Esophagus (tissue), 2 donors: ENCODE measurements around the gene MYO7B. TPM values are rescaled to one million over a fixed set of nuclear protein-coding genes. Genes with fewer than 3 reads are reported as not detected.

Source experiments
- H3K27ac ChIP-seq, 2 donors: one replicate each; pipeline ENCODE4 v1.5.1; 2013; ENCODE audit warnings: low read depth in 2 of 2, mild to moderate bottlenecking in 2 of 2, inconsistent platforms in 1 of 2, low read length in 1 of 2, moderate library complexity in 1 of 2
- H3K27me3 ChIP-seq, 2 donors: one replicate each; pipeline ENCODE4 v1.6.1; 2013; ENCODE audit warnings: low read length in 2 of 2, control low read depth in 1 of 2, mild to moderate bottlenecking in 1 of 2; ENCODE audit not compliant: insufficient read depth in 2 of 2, control insufficient read depth in 1 of 2
- H3K36me3 ChIP-seq, 2 donors: one replicate each; pipeline ENCODE4 v1.6.1; 2013; ENCODE audit warnings: low read length in 1 of 2; ENCODE audit not compliant: control insufficient read depth in 2 of 2, insufficient read depth in 2 of 2
- H3K4me1 ChIP-seq, 2 donors: one replicate each; pipeline ENCODE4 v1.6.1; 2013; ENCODE audit warnings: low read length in 1 of 2; ENCODE audit not compliant: control insufficient read depth in 2 of 2, insufficient read depth in 2 of 2
- H3K4me3 ChIP-seq, 2 donors: one replicate each; pipeline ENCODE4 v1.5.1; 2013; ENCODE audit warnings: low read length in 2 of 2, mild to moderate bottlenecking in 2 of 2, low read depth in 1 of 2, moderate library complexity in 1 of 2
- H3K9me3 ChIP-seq, 2 donors: one replicate each; pipeline ENCODE4 v1.6.1; 2013; ENCODE audit warnings: mild to moderate bottlenecking in 2 of 2, low read depth in 1 of 2, low read length in 1 of 2, moderate library complexity in 1 of 2; ENCODE audit not compliant: control insufficient read depth in 2 of 2, insufficient read depth in 1 of 2
- WGBS, 2 donors: extraction: QIAGEN DNeasy Blood & Tissue Kit; methylation state at CpG; one replicate each; pipeline ENCODE4 v1.1.7; 2013; 5-methylcytosine and 5-hydroxymethylcytosine counted together
- polyA plus RNA-seq, 2 donors: library from polyadenylated mRNA; stranded (reverse); fragments of 200-250 nt; gene quantifications; one replicate each; pipeline ENCODE4 v1.2.3, GENCODE V29; 2013
- donor health status: healthy with polysubstance abuse.
- donor health status: Bipolar disorder and iron deficiency.

Gene MYO7B
- polyA plus RNA-seq, 2 donors: 0.09 to 0.20 TPM

DNA sequence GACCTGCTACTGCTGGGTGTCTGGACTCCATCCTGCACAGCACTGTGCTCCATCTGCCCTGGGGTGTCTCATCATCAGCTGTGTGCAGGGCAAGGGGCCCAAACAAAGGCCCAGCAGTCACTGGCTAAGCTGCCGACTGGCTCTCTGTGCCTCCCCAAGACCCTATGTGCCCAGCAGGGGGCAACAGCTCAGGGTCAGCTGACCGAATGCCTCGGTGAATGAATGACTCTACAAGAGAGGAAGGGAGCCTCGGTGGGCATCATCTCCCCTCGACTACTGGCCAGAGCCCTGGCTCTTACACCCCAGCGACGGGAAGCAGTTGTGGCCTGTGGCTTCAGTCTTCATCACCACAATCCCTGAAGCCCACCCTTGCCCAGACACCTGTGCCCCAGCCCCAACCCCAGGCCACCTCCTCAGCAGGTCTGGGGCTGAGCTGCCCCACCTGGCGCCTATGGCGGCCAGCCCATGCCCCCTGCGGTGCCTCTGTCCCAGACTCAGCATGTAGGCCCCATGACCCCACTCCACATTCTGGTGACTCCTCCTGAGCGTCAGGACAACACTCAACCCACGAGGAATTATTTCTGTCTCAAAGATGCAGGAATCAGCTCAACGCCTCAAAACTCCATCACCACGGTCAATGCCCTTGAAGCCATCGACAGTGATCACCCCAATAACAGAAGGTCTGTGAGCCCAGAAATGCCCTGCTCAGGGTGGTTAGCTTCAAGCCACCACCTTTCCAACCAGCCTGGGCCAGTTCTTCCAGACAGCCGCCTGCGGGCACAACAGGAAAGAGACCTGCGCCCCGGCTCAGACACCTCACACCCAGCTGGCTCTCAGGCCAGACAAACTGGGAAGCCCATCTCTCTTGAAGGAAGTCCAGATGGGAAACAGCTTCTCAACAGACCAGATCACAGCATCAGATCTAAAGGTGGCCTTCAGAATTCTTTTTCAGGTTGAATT is 108.9 kb downstream of the MYO7B start:
- Histone ChIP-seq H3K27me3 (no peaks in the 10 kb centered on the region), H3K27ac (no peak overlapping the region), H3K4me3 (no peak overlapping the region), H3K9me3 (no peaks in the 10 kb centered on the region), H3K4me1 (peaks cover under 1 to 26% of the 10 kb centered on the region in 2 donors), H3K36me3 (no peaks in the 10 kb centered on the region)
- 82% methylated on average over 19 of the region's 19 CpGs for WGBS, 2 donors

DNA sequence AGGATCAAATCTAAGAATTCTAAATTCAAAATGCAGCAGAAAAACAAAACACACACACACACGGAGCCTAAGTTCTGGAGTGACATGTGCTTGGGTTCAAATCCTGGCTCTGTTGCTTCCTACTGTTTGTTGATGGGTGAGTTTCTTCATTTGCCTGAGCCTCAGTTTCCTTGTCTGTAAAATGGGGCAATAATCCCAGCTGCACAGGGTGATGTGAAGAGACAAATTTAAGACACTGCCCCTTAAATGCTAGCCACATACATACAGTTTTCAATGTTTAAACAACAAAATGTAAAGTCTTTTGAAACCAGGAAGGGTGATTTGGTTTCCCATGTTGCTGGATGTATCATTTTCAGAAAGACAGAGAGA is 109.5 kb downstream of the MYO7B start:
- Histone ChIP-seq H3K9me3 (no peaks in the 10 kb centered on the region), H3K4me1 (peaks cover 0 to 20% of the 10 kb centered on the region in 2 donors), H3K36me3 (no peaks in the 10 kb centered on the region), H3K27me3 (no peaks in the 10 kb centered on the region), H3K27ac (no peak overlapping the region), H3K4me3 (no peak overlapping the region)
- 69 to 84% methylated on average over 1 of the region's 1 CpG for WGBS, 2 donors

DNA sequence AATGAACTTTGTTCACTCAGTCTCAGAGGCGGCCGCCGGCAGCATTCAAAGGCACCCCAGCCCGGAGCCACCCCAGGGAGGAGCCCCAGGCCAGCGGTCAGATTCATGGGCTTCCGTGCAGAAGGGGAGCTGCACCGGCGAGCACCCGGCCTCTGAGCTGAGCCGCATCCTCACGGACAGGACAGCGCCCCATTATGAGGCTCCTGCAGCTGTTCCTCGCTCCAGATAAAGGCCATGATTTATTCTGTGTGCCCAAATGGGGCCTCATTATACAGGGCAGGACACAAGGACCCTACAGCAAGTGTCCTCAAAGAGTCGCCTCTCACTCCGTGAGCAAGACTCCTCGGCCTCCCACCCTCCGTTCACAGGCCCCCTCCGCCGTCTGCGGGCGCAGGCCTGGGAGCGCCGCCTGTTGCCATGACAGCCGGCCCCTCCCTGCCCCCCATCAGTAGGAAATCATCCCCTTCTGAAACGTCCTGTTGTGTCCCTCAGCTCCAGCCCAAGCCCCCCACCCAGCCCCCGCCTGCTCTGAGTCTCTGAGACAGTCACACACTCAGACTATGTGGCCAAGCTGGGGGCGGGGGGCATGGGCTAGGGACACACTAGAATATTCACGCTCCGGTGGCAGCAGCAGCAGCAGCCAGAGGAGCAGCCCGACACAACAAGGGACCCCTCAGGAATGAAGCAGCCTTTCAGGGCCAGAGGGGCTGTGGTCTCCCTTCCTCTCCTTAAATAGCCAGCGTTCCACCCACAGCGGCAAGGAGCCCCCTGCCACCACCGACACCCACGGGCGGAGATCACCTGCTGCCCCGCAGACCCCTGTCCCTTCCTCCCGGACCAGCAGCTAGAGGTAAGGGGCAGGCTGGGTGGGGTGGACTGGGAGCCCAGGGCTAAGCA is 110.2 kb downstream of the MYO7B start, which contains the start of gene GPR17:
GPR17 (plus strand) TSS at position 759 of the 897 bp plus-strand sequence. CDS start 4,583 bp downstream, outside the sequence.
- Histone ChIP-seq H3K27me3 (no peaks in the 10 kb centered on the region), H3K9me3 (no peaks in the 10 kb centered on the region), H3K27ac (peak within 1 kb of the TSS in 1 of 2 donors; percentile 11), H3K36me3 (no peaks in the 10 kb centered on the region), H3K4me3 (no peak within 1 kb of the TSS), H3K4me1 (peaks cover 0 to 17% of the 10 kb centered on the region in 2 donors)
- WGBS, 2 donors: 73 to 82% methylated on average over 37 of the region's 37 CpGs

DNA sequence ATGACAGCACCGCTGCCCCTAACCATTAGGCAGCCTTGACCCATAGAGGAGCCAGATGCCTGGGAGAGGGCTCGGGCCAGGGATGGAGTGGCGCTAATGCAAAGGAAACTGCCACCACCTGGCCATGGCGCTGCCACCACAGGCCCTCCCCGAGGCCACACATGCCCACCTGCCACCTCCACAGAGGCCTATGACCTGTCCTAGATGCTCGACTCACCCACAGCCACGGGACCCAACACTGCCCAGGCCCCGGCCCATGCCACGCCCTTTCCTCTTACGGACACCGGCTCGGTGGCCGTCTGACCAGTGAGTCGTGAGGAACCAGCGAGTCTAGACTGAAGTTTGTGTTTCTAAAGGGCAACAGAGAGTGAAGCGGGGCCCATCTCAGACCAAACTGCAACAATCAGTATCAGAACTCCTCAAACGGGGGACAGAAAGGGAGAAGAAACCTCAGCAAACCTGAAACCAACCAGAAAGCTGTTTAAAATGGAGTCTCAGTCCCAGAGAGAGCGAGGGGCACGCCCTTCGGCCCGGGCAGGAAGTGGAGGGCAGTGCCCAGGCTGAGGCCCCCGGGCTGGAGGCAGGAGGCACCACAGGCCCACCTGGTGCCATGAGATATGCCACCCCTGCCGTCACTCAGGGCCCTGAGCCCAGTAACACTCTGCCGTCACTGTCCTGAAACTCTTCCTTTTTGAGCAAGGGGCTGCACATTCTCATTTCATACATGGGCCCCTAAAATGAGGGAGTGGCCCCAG is 111.2 kb downstream of the MYO7B start:
- Histone ChIP-seq H3K4me1 (peaks cover 0 to 23% of the 10 kb centered on the region in 2 donors), H3K36me3 (no peaks in the 10 kb centered on the region), H3K9me3 (no peaks in the 10 kb centered on the region), H3K27me3 (no peaks in the 10 kb centered on the region), H3K4me3 (no peak overlapping the region), H3K27ac (peak overlapping the region in 1 of 2 donors; percentile 11)
- 65 to 72% methylated on average over 22 to 24 of the region's 24 CpGs for WGBS, 2 donors

DNA sequence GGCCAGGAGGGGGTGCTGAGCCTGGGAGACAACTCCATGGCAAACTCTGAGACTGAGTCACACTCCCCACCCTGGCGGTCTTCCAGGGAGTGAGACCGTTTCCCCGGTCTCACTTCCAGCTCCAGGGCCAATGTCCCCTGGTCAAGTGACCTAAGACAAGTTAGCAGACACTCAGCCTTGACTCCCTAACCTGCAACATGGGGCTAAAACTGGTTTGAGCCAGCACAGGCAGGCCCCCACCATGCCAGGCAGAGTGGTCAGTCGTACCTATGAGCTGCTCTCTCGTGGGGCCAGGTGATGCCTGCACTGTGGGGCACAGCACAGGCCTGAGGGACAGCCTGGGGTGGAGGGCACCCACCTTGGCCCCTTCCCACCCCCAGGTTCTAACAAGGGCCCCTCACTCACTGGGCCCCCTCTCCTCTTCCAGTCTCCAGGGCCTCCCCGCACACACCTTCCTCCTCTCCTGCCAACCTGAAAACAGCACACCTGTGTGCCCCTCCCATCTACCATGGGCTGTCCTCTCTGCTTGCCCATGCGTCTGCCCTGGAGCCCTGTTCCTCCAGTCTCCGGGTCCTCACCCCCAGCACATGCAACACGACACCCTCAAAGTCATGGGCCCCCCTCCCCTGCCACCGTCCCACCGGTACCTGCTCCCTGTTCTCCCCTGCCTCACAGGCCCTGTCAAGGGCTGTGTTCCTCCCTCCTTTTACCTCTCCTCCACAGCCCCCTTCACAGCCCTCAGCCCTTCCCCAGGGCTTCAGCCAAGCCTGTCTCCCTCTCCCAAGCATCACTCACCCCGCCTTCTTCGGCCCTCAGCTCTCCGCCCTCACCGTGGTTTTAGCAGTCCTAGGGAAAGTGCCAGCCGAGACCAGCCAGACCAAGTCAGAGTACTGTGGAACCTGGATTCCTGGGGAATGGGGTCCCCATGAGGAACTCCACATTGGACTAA is 112.0 kb downstream of the MYO7B start:
- Histone ChIP-seq H3K4me1 (peaks cover 0 to 23% of the 10 kb centered on the region in 2 donors), H3K9me3 (no peaks in the 10 kb centered on the region), H3K27me3 (no peaks in the 10 kb centered on the region), H3K4me3 (no peak overlapping the region), H3K27ac (peak overlapping the region in 1 of 2 donors; percentile 11), H3K36me3 (no peaks in the 10 kb centered on the region)
- WGBS, 2 donors: 61 to 66% methylated on average over 16 of the region's 16 CpGs

DNA sequence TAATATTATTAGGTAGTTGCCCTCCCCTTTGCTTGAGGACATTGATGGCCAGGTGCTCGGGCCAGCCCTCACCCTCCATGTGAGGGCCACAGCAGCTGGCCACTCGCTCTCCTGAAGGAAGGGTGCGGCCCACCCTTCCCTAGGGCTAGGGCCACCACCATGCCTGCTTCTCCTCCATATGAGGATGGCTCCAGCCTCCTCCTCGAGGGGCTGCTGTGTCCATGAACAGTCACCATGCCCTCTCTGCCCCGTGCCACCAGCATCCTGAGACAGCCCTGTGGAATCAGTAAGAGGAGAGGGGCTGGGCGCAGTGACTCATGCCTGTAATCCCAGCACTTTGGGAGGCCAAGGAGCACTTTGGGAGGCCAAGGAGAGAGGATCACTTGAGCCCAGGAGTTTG is 112.8 kb downstream of the MYO7B start:
- Histone ChIP-seq H3K27ac (no peak overlapping the region), H3K4me3 (no peak overlapping the region), H3K4me1 (peaks cover 0 to 23% of the 10 kb centered on the region in 2 donors), H3K9me3 (no peaks in the 10 kb centered on the region), H3K36me3 (no peaks in the 10 kb centered on the region), H3K27me3 (no peaks in the 10 kb centered on the region)
- WGBS, 2 donors: 84 to 89% methylated on average over 6 of the region's 6 CpGs

DNA sequence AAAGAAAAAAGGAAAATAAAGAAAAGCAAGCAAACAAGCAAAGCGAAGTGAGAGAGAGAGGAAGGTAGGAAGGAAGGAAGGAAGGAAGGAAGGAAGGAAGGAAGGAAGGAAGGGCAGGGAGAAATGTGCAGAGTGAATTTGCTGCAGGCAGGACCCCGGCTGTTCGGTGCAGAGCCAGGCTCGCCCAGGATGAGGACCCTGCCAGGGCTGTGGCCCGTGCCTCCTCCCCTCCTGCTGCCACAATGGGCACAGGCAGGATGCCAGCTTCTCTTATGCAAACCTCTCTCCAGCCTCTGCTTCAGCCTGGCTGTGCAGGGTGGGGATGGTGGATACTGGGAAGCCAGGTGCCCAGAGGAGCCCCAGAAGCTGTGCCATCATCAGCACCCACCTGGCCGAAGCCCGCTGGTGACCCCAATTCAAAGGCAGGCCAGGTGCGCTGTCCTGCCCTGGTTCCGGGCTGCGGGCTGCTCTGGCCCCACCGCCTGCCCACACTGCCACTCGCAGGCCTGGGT is 113.7 kb downstream of the MYO7B start:
- peaks cover 0 to 4% of the 10 kb centered on the region in 2 donors for H3K36me3 ChIP-seq
- WGBS, 2 donors: 60 to 68% methylated on average over 12 of the region's 12 CpGs
- H3K27ac ChIP-seq: no peak overlapping the region
- no peaks in the 10 kb centered on the region for H3K9me3 ChIP-seq
- no peaks in the 10 kb centered on the region for H3K27me3 ChIP-seq
- peaks cover 0 to 23% of the 10 kb centered on the region in 2 donors for H3K4me1 ChIP-seq
- H3K4me3 ChIP-seq: no peak overlapping the region

DNA sequence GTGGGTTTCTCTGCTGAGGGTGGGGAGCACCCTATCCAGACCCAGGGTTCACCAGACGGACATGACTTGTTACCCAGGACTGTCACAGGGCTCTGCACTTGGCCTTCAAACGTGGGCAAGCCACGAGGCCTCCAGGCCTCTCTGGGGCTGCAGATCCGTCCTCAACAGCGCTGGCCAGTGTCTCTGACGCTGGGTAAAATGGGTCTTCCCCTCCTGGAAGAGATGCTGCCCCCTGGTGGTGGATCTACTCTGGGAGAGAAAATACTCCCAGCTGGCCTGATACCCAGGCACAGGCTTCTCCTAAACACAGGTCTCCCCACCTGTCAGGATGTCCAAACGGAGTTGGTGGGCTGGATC is 114.2 kb downstream of the MYO7B start:
- peaks cover 0 to 23% of the 10 kb centered on the region in 2 donors for H3K4me1 ChIP-seq
- peaks cover 0 to 7% of the 10 kb centered on the region in 2 donors for H3K36me3 ChIP-seq
- no peaks in the 10 kb centered on the region for H3K27me3 ChIP-seq
- no peak overlapping the region for H3K4me3 ChIP-seq
- 7 to 9% methylated on average over 7 of the region's 7 CpGs for WGBS, 2 donors
- peak overlapping the region; percentile 20 to 56 for H3K27ac ChIP-seq
- no peaks in the 10 kb centered on the region for H3K9me3 ChIP-seq
